Stomach smooth muscle (tissue), 2 donors: ENCODE results near the gene FAM13A.

Experiments
- H3K27ac ChIP-seq: one replicate; pipeline ENCODE4 v1.7.0; 2013; ENCODE audit warnings: mild to moderate bottlenecking, low read length, inconsistent platforms
- H3K27me3 ChIP-seq, 2 donors: one replicate each; pipeline ENCODE4 v1.7.0; 2013; ENCODE audit warnings: low read length in 2 of 2; ENCODE audit not compliant: insufficient read depth in 2 of 2, control insufficient read depth in 1 of 2
- H3K36me3 ChIP-seq, 2 donors: one replicate each; pipeline ENCODE4 v1.7.0; 2013; ENCODE audit warnings: low read length in 2 of 2; ENCODE audit not compliant: control insufficient read depth in 2 of 2, insufficient read depth in 2 of 2
- H3K4me1 ChIP-seq: one replicate; pipeline ENCODE4 v1.7.0; 2013; ENCODE audit warnings: low read length; ENCODE audit not compliant: control insufficient read depth, insufficient read depth
- H3K4me3 ChIP-seq, 2 donors: one replicate each; pipeline ENCODE4 v1.7.0; 2013; ENCODE audit warnings: low read length in 2 of 2
- H3K9ac ChIP-seq, 2 donors: one replicate each; pipeline ENCODE4 v1.7.0; 2013; ENCODE audit warnings: low read length in 2 of 2, mild to moderate bottlenecking in 1 of 2
- H3K9me3 ChIP-seq, 2 donors: one replicate each; pipeline ENCODE4 v1.7.0; 2013; ENCODE audit warnings: low read length in 2 of 2; ENCODE audit not compliant: control insufficient read depth in 2 of 2
- donor health status: healthy.
- donor health status: Pancreatic carcinoma.

FAM13A gene

GRCh38 chr4:88981556-88981955 is 75.4 kb downstream of the FAM13A start:
- Histone ChIP-seq H3K4me3 (no peak overlapping the region), H3K4me1 (no peaks in the 10 kb centered on the region), H3K27me3 (no peaks in the 10 kb centered on the region), H3K9me3 (no peaks in the 10 kb centered on the region), H3K27ac (no peak overlapping the region), H3K9ac (no peak overlapping the region), H3K36me3 (no peaks in the 10 kb centered on the region)

GRCh38 chr4:88979276-88979675 is 77.7 kb downstream of the FAM13A start:
- H3K9ac ChIP-seq = no peak overlapping the region
- H3K27me3 ChIP-seq = no peaks in the 10 kb centered on the region
- no peak overlapping the region for H3K4me3 ChIP-seq
- H3K4me1 ChIP-seq = no peaks in the 10 kb centered on the region
- H3K9me3 ChIP-seq = no peaks in the 10 kb centered on the region
- H3K27ac ChIP-seq = no peak overlapping the region
- H3K36me3 ChIP-seq = no peaks in the 10 kb centered on the region

- no peak overlapping the region for H3K4me3 ChIP-seq
- H3K27ac ChIP-seq = no peak overlapping the region
- no peaks in the 10 kb centered on the region for H3K9me3 ChIP-seq
- H3K36me3 ChIP-seq = no peaks in the 10 kb centered on the region
- H3K4me1 ChIP-seq = no peaks in the 10 kb centered on the region
- H3K9ac ChIP-seq = no peak overlapping the region
- no peaks in the 10 kb centered on the region for H3K27me3 ChIP-seq
Measured at GRCh38 chr4:88976775-88977035, 80.3 kb downstream of the FAM13A start.

GRCh38 chr4:88975958-88976774 is 80.8 kb downstream of the FAM13A start:
- H3K27me3 ChIP-seq = no peaks in the 10 kb centered on the region
- H3K9me3 ChIP-seq = no peaks in the 10 kb centered on the region
- H3K9ac ChIP-seq = no peak overlapping the region
- no peaks in the 10 kb centered on the region for H3K4me1 ChIP-seq
- H3K27ac ChIP-seq = no peak overlapping the region
- H3K36me3 ChIP-seq = no peaks in the 10 kb centered on the region
- H3K4me3 ChIP-seq = no peak overlapping the region

GRCh38 chr4:88971536-88971935 is 85.4 kb downstream of the FAM13A start:
- Histone ChIP-seq H3K9ac (no peak overlapping the region), H3K4me3 (no peak overlapping the region), H3K4me1 (no peaks in the 10 kb centered on the region)

GRCh38 chr4:88969746-88970145 is 87.2 kb downstream of the FAM13A start:
- no peak overlapping the region for H3K27ac ChIP-seq
- no peaks in the 10 kb centered on the region for H3K4me1 ChIP-seq
- H3K9ac ChIP-seq = no peak overlapping the region
- H3K4me3 ChIP-seq = no peak overlapping the region
- H3K27me3 ChIP-seq = no peaks in the 10 kb centered on the region
- no peaks in the 10 kb centered on the region for H3K9me3 ChIP-seq
- H3K36me3 ChIP-seq = no peaks in the 10 kb centered on the region

More at GRCh38 chr4:88971536-88971935, 85.4 kb downstream of the FAM13A start:
- H3K9me3 ChIP-seq = no peaks in the 10 kb centered on the region
- H3K27ac ChIP-seq = no peak overlapping the region
- H3K27me3 ChIP-seq = no peaks in the 10 kb centered on the region
- no peaks in the 10 kb centered on the region for H3K36me3 ChIP-seq

GRCh38 chr4:88969271-88969670 is 87.7 kb downstream of the FAM13A start:
- no peak overlapping the region for H3K4me3 ChIP-seq
- no peaks in the 10 kb centered on the region for H3K27me3 ChIP-seq
- no peaks in the 10 kb centered on the region for H3K36me3 ChIP-seq
- no peak overlapping the region for H3K27ac ChIP-seq
- no peak overlapping the region for H3K9ac ChIP-seq
- no peaks in the 10 kb centered on the region for H3K4me1 ChIP-seq
- no peaks in the 10 kb centered on the region for H3K9me3 ChIP-seq

- H3K4me3 ChIP-seq = no peak overlapping the region
- H3K27ac ChIP-seq = no peak overlapping the region
- H3K9me3 ChIP-seq = no peaks in the 10 kb centered on the region
- H3K36me3 ChIP-seq = no peaks in the 10 kb centered on the region
- no peaks in the 10 kb centered on the region for H3K4me1 ChIP-seq
- H3K9ac ChIP-seq = no peak overlapping the region
- H3K27me3 ChIP-seq = no peaks in the 10 kb centered on the region
Measured at GRCh38 chr4:88967883-88968331, 89.1 kb downstream of the FAM13A start.

- H3K27ac ChIP-seq = no peak overlapping the region
- H3K9me3 ChIP-seq = no peaks in the 10 kb centered on the region
- no peak overlapping the region for H3K9ac ChIP-seq
- no peaks in the 10 kb centered on the region for H3K27me3 ChIP-seq
- H3K4me3 ChIP-seq = no peak overlapping the region
- H3K36me3 ChIP-seq = no peaks in the 10 kb centered on the region
- no peaks in the 10 kb centered on the region for H3K4me1 ChIP-seq
Measured at GRCh38 chr4:88965053-88965452, 91.9 kb downstream of the FAM13A start.

GRCh38 chr4:88964450-88964849 is 92.5 kb downstream of the FAM13A start:
- Histone ChIP-seq H3K9ac (no peak overlapping the region), H3K27ac (no peak overlapping the region), H3K9me3 (no peaks in the 10 kb centered on the region), H3K4me1 (no peaks in the 10 kb centered on the region), H3K4me3 (no peak overlapping the region), H3K36me3 (no peaks in the 10 kb centered on the region), H3K27me3 (no peaks in the 10 kb centered on the region)

GRCh38 chr4:88963817-88964216 is 93.2 kb downstream of the FAM13A start:
- H3K9me3 ChIP-seq = no peaks in the 10 kb centered on the region
- no peaks in the 10 kb centered on the region for H3K36me3 ChIP-seq
- H3K27me3 ChIP-seq = no peaks in the 10 kb centered on the region
- no peak overlapping the region for H3K27ac ChIP-seq
- H3K4me3 ChIP-seq = no peak overlapping the region
- H3K4me1 ChIP-seq = peaks cover under 1% of the 10 kb centered on the region
- no peak overlapping the region for H3K9ac ChIP-seq
